Neural progenitor cell (in vitro differentiated cells): ENCODE measurements around the gene LMAN1.

Experiments used
- CTCF ChIP-seq: fragments of 200-600 bp; sonication (generic); IDR thresholded peaks from 2 replicates; pipeline ENCODE4 v1.5.1; 2017; ENCODE audit warnings: antibody characterized with exemption, mild to moderate bottlenecking
- EZH2 ChIP-seq: fragments of 200-600 bp; sonication (generic); IDR thresholded peaks from 2 replicates; pipeline ENCODE4 v1.6.1; 2017; ENCODE audit warnings: antibody characterized with exemption, mild to moderate bottlenecking, moderate library complexity
- EZH2phosphoT487 ChIP-seq: fragments of 200-600 bp; sonication (generic); IDR thresholded peaks from 2 replicates; pipeline ENCODE4 v1.6.1; 2017; ENCODE audit warnings: antibody characterized with exemption

- no peak for TF ChIP-seq EZH2
- TF ChIP-seq CTCF: no peak
- TF ChIP-seq EZH2phosphoT487: peak; percentile 65
Observed at GRCh38 chr18:59376351-59376935, 17.4 kb upstream of the LMAN1 start.
